ENCODE data around the gene TMPRSS11D.

DNA sequence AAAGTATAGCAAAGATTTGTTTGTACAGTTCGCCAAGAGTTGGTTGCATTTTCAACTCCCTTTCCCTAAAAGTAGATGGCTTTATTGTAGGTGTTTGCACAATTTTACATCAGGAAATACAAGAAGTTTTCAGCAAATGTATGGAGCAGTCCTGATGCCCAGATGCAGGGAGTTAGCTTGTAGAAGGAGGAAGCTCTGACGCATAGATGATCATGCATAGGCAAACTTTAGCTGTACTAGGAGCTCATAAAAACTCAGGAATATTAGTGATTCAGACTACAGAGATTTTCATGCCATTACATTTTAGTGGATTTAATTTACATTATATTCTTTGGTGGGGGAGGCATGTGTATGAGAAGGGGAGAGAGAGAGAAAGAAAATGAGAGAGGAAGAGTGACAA is 62.9 kb downstream of the TMPRSS11D start:
- TF ChIP-seq, protein P1, sequence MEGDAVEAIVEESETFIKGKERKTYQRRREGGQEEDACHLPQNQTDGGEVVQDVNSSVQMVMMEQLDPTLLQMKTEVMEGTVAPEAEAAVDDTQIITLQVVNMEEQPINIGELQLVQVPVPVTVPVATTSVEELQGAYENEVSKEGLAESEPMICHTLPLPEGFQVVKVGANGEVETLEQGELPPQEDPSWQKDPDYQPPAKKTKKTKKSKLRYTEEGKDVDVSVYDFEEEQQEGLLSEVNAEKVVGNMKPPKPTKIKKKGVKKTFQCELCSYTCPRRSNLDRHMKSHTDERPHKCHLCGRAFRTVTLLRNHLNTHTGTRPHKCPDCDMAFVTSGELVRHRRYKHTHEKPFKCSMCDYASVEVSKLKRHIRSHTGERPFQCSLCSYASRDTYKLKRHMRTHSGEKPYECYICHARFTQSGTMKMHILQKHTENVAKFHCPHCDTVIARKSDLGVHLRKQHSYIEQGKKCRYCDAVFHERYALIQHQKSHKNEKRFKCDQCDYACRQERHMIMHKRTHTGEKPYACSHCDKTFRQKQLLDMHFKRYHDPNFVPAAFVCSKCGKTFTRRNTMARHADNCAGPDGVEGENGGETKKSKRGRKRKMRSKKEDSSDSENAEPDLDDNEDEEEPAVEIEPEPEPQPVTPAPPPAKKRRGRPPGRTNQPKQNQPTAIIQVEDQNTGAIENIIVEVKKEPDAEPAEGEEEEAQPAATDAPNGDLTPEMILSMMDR (IDR thresholded peaks at IDR 0.05; ENCODE audit: insufficient read depth, low read length, poor library complexity, severe bottlenecking), result no peak
- no peak for TF ChIP-seq EZH2phosphoT487 (conservative IDR thresholded peaks at IDR 0.05; ENCODE audit: low read length)
